Sigmoid colon (tissue), 7 donors: Measurements from ENCODE around the gene NRF1. TPM values are rescaled to one million over a fixed set of nuclear protein-coding genes. Genes with fewer than 3 reads are reported as not detected.
"Not testable (repeated sequence)": the region's sequence is repeated elsewhere in the genome, so short reads cannot be mapped to it uniquely, and the experiment has no call there.

Experiments used
- DNase-seq: peaks from one replicate; pipeline ENCODE4 v3.0.0-alpha.2; 2019
- H3K27ac ChIP-seq, 4 donors: fragments of 200-600 bp; sonication (generic); one replicate each; pipeline ENCODE4 v1.5.1; 2016 to 2019; ENCODE audit warnings: mild to moderate bottlenecking in 1 of 4
- H3K27me3 ChIP-seq, 3 donors: fragments of 200-600 bp; sonication (generic); one replicate each; pipeline ENCODE4 v1.5.1; 2019; ENCODE audit warnings: mild to moderate bottlenecking in 1 of 3
- H3K36me3 ChIP-seq, 4 donors: fragments of 200-600 bp; sonication (generic); one replicate each; pipeline ENCODE4 v1.5.1; 2016 to 2019
- H3K4me1 ChIP-seq, 4 donors: fragments of 200-600 bp; sonication (generic); one replicate each; pipeline ENCODE4 v1.5.1; 2017 to 2019
- H3K4me3 ChIP-seq, 4 donors: fragments of 200-600 bp; sonication (generic); one replicate each; pipeline ENCODE4 v1.5.1; 2017 to 2019; ENCODE audit warnings: mild to moderate bottlenecking in 2 of 4, moderate library complexity in 1 of 4
- H3K9me3 ChIP-seq, 4 donors: fragments of 200-600 bp in 3 of 4; sonication (generic) in 3 of 4; one replicate each; pipeline versions ENCODE4 v1.5.1 to v1.6.1; 2013 to 2019
- EP300 ChIP-seq, 4 donors: sonication (generic); formaldehyde crosslinking; IDR thresholded peaks; one replicate each; pipeline ENCODE4 v1.6.1; 2017; ENCODE audit warnings: antibody characterized with exemption in 4 of 4
- POLR2A ChIP-seq, 2 donors: fragments of 450-650 bp; IDR thresholded peaks; one replicate each; pipeline ENCODE4 v1.6.1; 2016; ENCODE audit warnings: antibody characterized with exemption in 2 of 2, mild to moderate bottlenecking in 2 of 2, moderate library complexity in 2 of 2
- POLR2AphosphoS5 ChIP-seq, 4 donors: sonication (generic); formaldehyde crosslinking; IDR thresholded peaks; one replicate each; pipeline ENCODE4 v1.6.1; 2017; ENCODE audit warnings: antibody characterized with exemption in 4 of 4
- WGBS, 2 donors: extraction: QIAGEN DNeasy Blood & Tissue Kit; methylation state at CpG; one replicate each; pipeline ENCODE4 v1.1.7; 2013; 5-methylcytosine and 5-hydroxymethylcytosine counted together
- intact Hi-C: fragments of 100-400 bp; cut with DNase I; formaldehyde crosslinking; loops from one replicate; pipeline ENCODE4 v1.15.1; 2023
- polyA plus RNA-seq, 3 donors: library from polyadenylated mRNA; stranded (reverse); fragments of 200-250 nt; gene quantifications; one replicate each; pipeline ENCODE4 v1.2.3, GENCODE V29; 2013
- total RNA-seq, 4 donors: library from RNA; depleted of rRNA; stranded (reverse); fragments of >200 nt; gene quantifications; one replicate each; pipeline ENCODE4 v1.1.0, GENCODE V29; 2016
- TF ChIP-seq, protein P1 (sequence below), 4 experiments: fragments of 450-650 bp in 3 of 4; fragments of 200-600 bp in 1 of 4; IDR thresholded peaks; one replicate each; pipeline ENCODE4 v1.5.1; 2016 to 2019; ENCODE audit warnings: antibody characterized with exemption in 4 of 4, mild to moderate bottlenecking in 3 of 4, moderate library complexity in 2 of 4
- donor health status: healthy with polysubstance abuse.
- donor health status: Bipolar disorder and iron deficiency.
- donor health status: healthy.

Gene NRF1
- total and polyA plus RNA-seq, 7 donors, result 4.8 to 18.1 (median 15.0) TPM

DNA sequence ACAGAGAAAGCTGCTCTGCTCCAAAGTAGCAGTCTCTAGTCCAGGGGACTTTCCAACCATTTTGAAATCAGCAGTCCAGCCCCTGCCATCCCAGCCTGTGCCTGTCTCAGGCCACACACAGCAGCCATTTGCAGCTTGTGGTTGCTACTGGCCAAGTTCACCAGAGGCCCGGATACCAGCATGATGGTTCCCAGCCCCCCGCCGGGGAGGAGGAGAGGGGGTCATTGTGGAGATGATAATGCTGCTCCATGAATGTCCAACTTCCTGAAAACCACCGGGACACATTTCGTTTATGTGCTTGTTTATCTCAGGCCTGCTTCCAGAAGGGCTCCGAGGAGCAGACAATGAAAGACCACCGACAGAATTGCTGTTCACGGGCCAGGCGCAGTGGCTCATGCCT lies 181.2 kb downstream of the NRF1 start:
- H3K27ac ChIP-seq, result no peak overlapping the region
- H3K27me3 ChIP-seq, result peaks cover 0 to 14% (median 0%) of the 10 kb centered on the region in 3 donors
- no peak overlapping the region for H3K4me3 ChIP-seq
- intact Hi-C loops, result no loop called here
- DNase-seq, result no peak
- WGBS, 2 donors, result 72 to 74% methylated on average over 9 of the region's 9 CpGs
- TF ChIP-seq, protein P1, sequence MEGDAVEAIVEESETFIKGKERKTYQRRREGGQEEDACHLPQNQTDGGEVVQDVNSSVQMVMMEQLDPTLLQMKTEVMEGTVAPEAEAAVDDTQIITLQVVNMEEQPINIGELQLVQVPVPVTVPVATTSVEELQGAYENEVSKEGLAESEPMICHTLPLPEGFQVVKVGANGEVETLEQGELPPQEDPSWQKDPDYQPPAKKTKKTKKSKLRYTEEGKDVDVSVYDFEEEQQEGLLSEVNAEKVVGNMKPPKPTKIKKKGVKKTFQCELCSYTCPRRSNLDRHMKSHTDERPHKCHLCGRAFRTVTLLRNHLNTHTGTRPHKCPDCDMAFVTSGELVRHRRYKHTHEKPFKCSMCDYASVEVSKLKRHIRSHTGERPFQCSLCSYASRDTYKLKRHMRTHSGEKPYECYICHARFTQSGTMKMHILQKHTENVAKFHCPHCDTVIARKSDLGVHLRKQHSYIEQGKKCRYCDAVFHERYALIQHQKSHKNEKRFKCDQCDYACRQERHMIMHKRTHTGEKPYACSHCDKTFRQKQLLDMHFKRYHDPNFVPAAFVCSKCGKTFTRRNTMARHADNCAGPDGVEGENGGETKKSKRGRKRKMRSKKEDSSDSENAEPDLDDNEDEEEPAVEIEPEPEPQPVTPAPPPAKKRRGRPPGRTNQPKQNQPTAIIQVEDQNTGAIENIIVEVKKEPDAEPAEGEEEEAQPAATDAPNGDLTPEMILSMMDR (IDR thresholded peaks at IDR 0.05), result no peak
- no peak for TF ChIP-seq POLR2AphosphoS5 (IDR thresholded peaks at IDR 0.05)
- no peak for TF ChIP-seq POLR2A (IDR thresholded peaks at IDR 0.05)
- no peak for TF ChIP-seq EP300 (IDR thresholded peaks at IDR 0.05)
- no peaks in the 10 kb centered on the region for H3K36me3 ChIP-seq
- H3K4me1 ChIP-seq, result no peaks in the 10 kb centered on the region
- H3K9me3 ChIP-seq, result no peaks in the 10 kb centered on the region

DNA sequence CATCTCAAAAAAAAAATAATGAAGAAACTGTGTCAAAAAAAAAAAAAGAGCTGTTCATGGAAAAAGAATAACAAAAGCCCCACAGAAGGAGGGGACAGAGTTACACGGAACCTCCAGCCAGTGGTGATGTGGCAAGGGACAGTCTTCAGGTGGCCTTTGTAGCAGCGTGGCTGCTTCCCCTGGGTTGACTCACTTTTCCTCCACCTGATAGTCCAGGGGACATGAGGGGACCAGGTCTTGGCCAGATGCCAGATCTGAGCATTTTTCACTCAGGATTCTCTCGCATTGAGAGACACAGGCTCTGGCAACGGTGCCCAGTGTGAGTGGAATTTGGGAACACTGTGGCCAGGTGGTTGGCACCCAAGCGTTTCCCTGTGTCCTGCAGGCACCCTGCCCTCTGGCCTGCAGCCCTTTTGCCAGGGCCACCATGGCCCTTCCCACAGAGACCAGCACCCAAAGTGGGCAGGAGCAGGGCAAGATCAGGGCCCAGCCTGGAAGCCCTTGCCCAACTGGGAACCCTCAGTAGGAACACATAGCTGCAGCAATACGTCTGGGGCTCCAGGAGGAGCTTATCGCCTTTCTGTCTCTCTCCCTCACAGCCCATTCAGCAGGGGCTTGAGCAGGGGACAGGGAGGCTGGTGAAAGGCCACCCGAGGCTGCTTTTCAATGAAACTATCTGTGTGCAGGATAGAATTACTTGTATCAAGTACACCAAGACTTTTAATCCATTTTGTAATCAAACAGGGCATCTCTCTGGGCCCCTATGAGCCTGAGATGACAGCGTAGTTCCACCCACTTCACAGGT lies 182.2 kb downstream of the NRF1 start:
- TF ChIP-seq POLR2AphosphoS5 (IDR thresholded peaks at IDR 0.05) (no peak), POLR2A (IDR thresholded peaks at IDR 0.05) (no peak), EP300 (IDR thresholded peaks at IDR 0.05) (no peak)
- TF ChIP-seq, protein P1 (IDR thresholded peaks at IDR 0.05), result no peak
- Histone ChIP-seq H3K4me1 (no peaks in the 10 kb centered on the region), H3K27ac (no peak overlapping the region), H3K4me3 (no peak overlapping the region), H3K27me3 (peaks cover 0 to 12% (median 0%) of the 10 kb centered on the region in 3 donors), H3K36me3 (no peaks in the 10 kb centered on the region), H3K9me3 (no peaks in the 10 kb centered on the region)
- DNase-seq, result no peak
- intact Hi-C loops, result no loop called here
- WGBS, 2 donors, result 80% methylated on average over 9 of the region's 9 CpGs

DNA sequence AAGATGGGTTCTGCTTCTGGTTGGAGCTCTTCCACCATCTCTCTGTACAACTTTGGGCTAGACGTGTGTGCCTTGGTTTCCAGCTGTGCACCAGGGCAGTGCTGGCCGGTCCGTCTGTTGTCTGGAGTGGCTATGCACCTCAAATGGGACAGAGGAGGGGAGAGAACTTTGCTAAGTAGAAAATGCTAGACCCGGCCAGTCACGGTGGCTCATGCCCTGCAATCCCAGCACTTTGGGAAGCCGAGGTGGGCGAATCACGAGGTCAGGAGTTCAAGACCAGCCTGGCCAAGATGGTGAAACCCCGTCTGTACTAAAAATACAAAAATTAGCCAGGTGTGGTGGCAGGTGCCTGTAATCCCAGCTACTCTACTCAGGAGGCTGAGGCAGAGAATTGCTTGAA lies 182.9 kb downstream of the NRF1 start:
- WGBS, 2 donors, result 87 to 94% methylated on average over 9 of the region's 9 CpGs
- DNase-seq, H3K4me1 ChIP-seq, H3K36me3 ChIP-seq, H3K9me3 ChIP-seq, intact Hi-C loops, H3K4me3 ChIP-seq, H3K27me3 ChIP-seq, H3K27ac ChIP-seq: not testable (repeated sequence)

DNA sequence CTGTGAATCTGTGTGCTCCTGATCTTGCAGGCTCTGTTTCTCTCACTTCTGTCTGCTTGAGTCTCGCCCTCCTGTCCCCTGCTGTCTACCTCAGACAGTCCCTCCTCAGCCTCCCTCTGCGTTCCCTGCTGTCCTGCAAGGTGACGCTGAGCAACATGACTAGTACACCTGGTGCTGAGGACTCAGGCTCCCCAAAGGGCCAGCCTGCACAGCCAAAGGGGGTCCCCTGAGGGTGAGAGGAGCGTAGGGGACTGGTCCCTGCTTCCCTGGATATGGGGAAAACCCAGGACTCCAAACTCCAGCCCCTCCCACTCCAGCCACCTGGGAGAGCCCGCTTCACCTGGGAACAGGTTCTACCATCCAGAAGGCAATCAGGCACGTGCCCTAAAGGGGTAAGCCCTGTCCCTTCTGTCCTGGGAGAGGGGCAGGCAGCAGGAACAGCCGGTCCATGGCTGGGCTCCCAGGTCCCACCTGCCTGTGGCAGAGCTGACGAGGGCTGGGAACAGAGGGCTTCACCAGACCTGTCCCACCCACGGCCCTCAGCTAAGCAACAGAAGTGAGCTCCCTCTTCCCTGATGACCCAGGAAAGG lies 184.8 kb downstream of the NRF1 start:
- Histone ChIP-seq H3K27me3 (peaks cover 0 to 9% (median 0%) of the 10 kb centered on the region in 3 donors), H3K36me3 (no peaks in the 10 kb centered on the region), H3K4me3 (no peak overlapping the region), H3K9me3 (no peaks in the 10 kb centered on the region), H3K27ac (no peak overlapping the region), H3K4me1 (no peaks in the 10 kb centered on the region)
- intact Hi-C loops, result no loop called here
- DNase-seq, result no peak
- WGBS, 2 donors, result 82 to 87% methylated on average over 9 of the region's 9 CpGs
- no peak for TF ChIP-seq POLR2AphosphoS5 (IDR thresholded peaks at IDR 0.05)
- TF ChIP-seq, protein P1 (IDR thresholded peaks at IDR 0.05), result no peak
- no peak for TF ChIP-seq EP300 (IDR thresholded peaks at IDR 0.05)
- no peak for TF ChIP-seq POLR2A (IDR thresholded peaks at IDR 0.05)

DNA sequence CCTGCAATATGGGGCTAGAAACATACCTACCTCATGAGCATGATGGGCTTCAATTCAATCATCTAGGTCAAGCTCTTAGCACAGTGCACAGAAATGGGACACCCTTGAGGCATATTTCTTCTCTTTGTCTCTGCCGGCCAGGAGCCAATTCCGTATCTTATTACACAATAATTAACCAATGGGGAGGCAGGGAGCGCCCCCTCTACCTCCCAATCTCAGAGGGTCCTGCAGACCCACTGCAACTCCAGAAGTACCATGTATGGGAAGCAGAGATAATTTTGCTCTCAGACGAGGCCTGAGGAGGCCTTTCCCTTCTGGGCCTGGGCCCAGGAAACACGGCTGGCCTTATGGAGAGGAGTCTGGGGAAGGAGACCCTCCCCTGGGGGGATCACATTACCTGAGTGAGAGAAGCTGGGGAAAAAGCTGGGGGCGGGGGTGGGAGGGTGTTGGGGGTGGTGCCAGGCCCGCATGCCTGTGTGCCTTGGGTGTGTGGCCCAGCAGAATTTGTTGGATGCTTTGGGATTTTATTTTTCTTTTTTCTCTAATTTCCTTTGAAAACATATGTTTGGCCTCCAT lies 185.8 kb downstream of the NRF1 start:
- intact Hi-C loops, result no loop called here
- DNase-seq, result no peak
- H3K27ac ChIP-seq, result no peak overlapping the region

More for the DNA sequence above, 185.8 kb downstream of the NRF1 start:
- no peaks in the 10 kb centered on the region for H3K4me1 ChIP-seq
- no peak overlapping the region for H3K4me3 ChIP-seq
- 77 to 81% methylated on average over 7 of the region's 7 CpGs for WGBS, 2 donors
- TF ChIP-seq EP300 (IDR thresholded peaks at IDR 0.05) (no peak), POLR2A (IDR thresholded peaks at IDR 0.05) (no peak)
- H3K9me3 ChIP-seq, result no peaks in the 10 kb centered on the region
- peaks cover 0 to 9% (median 0%) of the 10 kb centered on the region in 3 donors for H3K27me3 ChIP-seq
- no peaks in the 10 kb centered on the region for H3K36me3 ChIP-seq
